ENCODE results near the gene GSG1L.

The GSG1L gene

GRCh38 chr16:27776556-27777225 lies 286.8 kb downstream of the GSG1L start:
- Mint-ChIP-seq H3K4me1 (no peaks in the 10 kb centered on the region), H3K4me3 (no peak overlapping the region), H3K36me3 (peaks cover 10% of the 10 kb centered on the region), H3K9me3 (no peaks in the 10 kb centered on the region), H3K27me3 (no peaks in the 10 kb centered on the region), H3K27ac (no peak overlapping the region)
- ATAC-seq (ENCODE audit: low read depth) (no peak), DNase-seq (ENCODE audit: low spot score in 2 of 2) (no peak)

GRCh38 chr16:27775254-27775653 lies 288.3 kb downstream of the GSG1L start:
- no peak overlapping the region for H3K4me3 Mint-ChIP-seq
- H3K36me3 Mint-ChIP-seq, result peaks cover 18% of the 10 kb centered on the region
- ATAC-seq (ENCODE audit: low read depth) (no peak), DNase-seq (ENCODE audit: low spot score in 2 of 2) (no peak)
- no peaks in the 10 kb centered on the region for H3K9me3 Mint-ChIP-seq
- H3K4me1 Mint-ChIP-seq, result no peaks in the 10 kb centered on the region
- no peak overlapping the region for H3K27ac Mint-ChIP-seq
- no peaks in the 10 kb centered on the region for H3K27me3 Mint-ChIP-seq

GRCh38 chr16:27774779-27775178 lies 288.7 kb downstream of the GSG1L start:
- no peak for ATAC-seq (ENCODE audit: low read depth)
- H3K36me3 Mint-ChIP-seq, result peaks cover 19% of the 10 kb centered on the region
- no peak for DNase-seq (ENCODE audit: low spot score in 2 of 2)

GRCh38 chr16:27773344-27773743 lies 290.2 kb downstream of the GSG1L start:
- no peaks in the 10 kb centered on the region for H3K9me3 Mint-ChIP-seq
- peaks cover 23% of the 10 kb centered on the region for H3K36me3 Mint-ChIP-seq
- ATAC-seq (ENCODE audit: low read depth), result no peak
- no peak overlapping the region for H3K27ac Mint-ChIP-seq
- DNase-seq (ENCODE audit: low spot score in 2 of 2), result no peak
- H3K4me3 Mint-ChIP-seq, result no peak overlapping the region
- no peaks in the 10 kb centered on the region for H3K27me3 Mint-ChIP-seq
- no peaks in the 10 kb centered on the region for H3K4me1 Mint-ChIP-seq

More at GRCh38 chr16:27774779-27775178, 288.7 kb downstream of the GSG1L start:
- Mint-ChIP-seq H3K27me3 (no peaks in the 10 kb centered on the region), H3K9me3 (no peaks in the 10 kb centered on the region), H3K27ac (no peak overlapping the region), H3K4me3 (no peak overlapping the region), H3K4me1 (no peaks in the 10 kb centered on the region)

- ATAC-seq (ENCODE audit: low read depth) (no peak), DNase-seq (ENCODE audit: low spot score in 2 of 2) (no peak)
- H3K27me3 Mint-ChIP-seq, result no peaks in the 10 kb centered on the region
- no peaks in the 10 kb centered on the region for H3K4me1 Mint-ChIP-seq
- H3K27ac Mint-ChIP-seq, result no peak overlapping the region
- H3K9me3 Mint-ChIP-seq, result no peaks in the 10 kb centered on the region
- H3K4me3 Mint-ChIP-seq, result no peak overlapping the region
- H3K36me3 Mint-ChIP-seq, result peaks cover 24% of the 10 kb centered on the region
These were observed 291.3 kb downstream of the GSG1L start for GRCh38 chr16:27772093-27772825.

GRCh38 chr16:27771201-27771910 lies 292.2 kb downstream of the GSG1L start:
- ATAC-seq (ENCODE audit: low read depth), result no peak
- peaks cover 24% of the 10 kb centered on the region for H3K36me3 Mint-ChIP-seq
- no peaks in the 10 kb centered on the region for H3K4me1 Mint-ChIP-seq
- H3K27me3 Mint-ChIP-seq, result no peaks in the 10 kb centered on the region
- H3K9me3 Mint-ChIP-seq, result no peaks in the 10 kb centered on the region
- no peak overlapping the region for H3K27ac Mint-ChIP-seq
- no peak for DNase-seq (ENCODE audit: low spot score in 2 of 2)
- H3K4me3 Mint-ChIP-seq, result no peak overlapping the region

- Mint-ChIP-seq H3K4me1 (no peaks in the 10 kb centered on the region), H3K27ac (no peak overlapping the region), H3K27me3 (no peaks in the 10 kb centered on the region), H3K9me3 (no peaks in the 10 kb centered on the region), H3K36me3 (peaks cover 29% of the 10 kb centered on the region), H3K4me3 (no peak overlapping the region)
- DNase-seq (ENCODE audit: low spot score in 2 of 2) (no peak), ATAC-seq (ENCODE audit: low read depth) (no peak)
These were observed 293.0 kb downstream of the GSG1L start for GRCh38 chr16:27770271-27771196.

GRCh38 chr16:27769561-27770255 lies 293.8 kb downstream of the GSG1L start:
- Mint-ChIP-seq H3K36me3 (peaks cover 34% of the 10 kb centered on the region), H3K4me3 (no peak overlapping the region)

GRCh38 chr16:27768651-27769272 lies 294.8 kb downstream of the GSG1L start:
- no peak overlapping the region for H3K4me3 Mint-ChIP-seq
- ATAC-seq (ENCODE audit: low read depth) (no peak), DNase-seq (ENCODE audit: low spot score in 2 of 2) (no peak)
- H3K27ac Mint-ChIP-seq, result no peak overlapping the region
- no peaks in the 10 kb centered on the region for H3K27me3 Mint-ChIP-seq
- no peaks in the 10 kb centered on the region for H3K4me1 Mint-ChIP-seq
- no peaks in the 10 kb centered on the region for H3K9me3 Mint-ChIP-seq
- peaks cover 39% of the 10 kb centered on the region for H3K36me3 Mint-ChIP-seq

More at GRCh38 chr16:27769561-27770255, 293.8 kb downstream of the GSG1L start:
- Mint-ChIP-seq H3K27ac (no peak overlapping the region), H3K4me1 (no peaks in the 10 kb centered on the region), H3K27me3 (no peaks in the 10 kb centered on the region), H3K9me3 (no peaks in the 10 kb centered on the region)
- ATAC-seq (ENCODE audit: low read depth) (no peak), DNase-seq (ENCODE audit: low spot score in 2 of 2) (no peak)

- ATAC-seq (ENCODE audit: low read depth) (no peak), DNase-seq (ENCODE audit: low spot score in 2 of 2) (no peak)
- Mint-ChIP-seq H3K9me3 (no peaks in the 10 kb centered on the region), H3K36me3 (peaks cover 39% of the 10 kb centered on the region), H3K27ac (no peak overlapping the region), H3K4me1 (no peaks in the 10 kb centered on the region), H3K27me3 (no peaks in the 10 kb centered on the region), H3K4me3 (no peak overlapping the region)
These were observed 295.4 kb downstream of the GSG1L start for GRCh38 chr16:27767971-27768591.

- ATAC-seq (ENCODE audit: low read depth), result no peak
- no peak overlapping the region for H3K4me3 Mint-ChIP-seq
- H3K27ac Mint-ChIP-seq, result no peak overlapping the region
- no peaks in the 10 kb centered on the region for H3K9me3 Mint-ChIP-seq
- no peaks in the 10 kb centered on the region for H3K4me1 Mint-ChIP-seq
- peaks cover 43% of the 10 kb centered on the region for H3K36me3 Mint-ChIP-seq
- H3K27me3 Mint-ChIP-seq, result no peaks in the 10 kb centered on the region
- DNase-seq (ENCODE audit: low spot score in 2 of 2), result no peak
These were observed 296.4 kb downstream of the GSG1L start for GRCh38 chr16:27767081-27767480.

- no peaks in the 10 kb centered on the region for H3K4me1 Mint-ChIP-seq
- peaks cover 45% of the 10 kb centered on the region for H3K36me3 Mint-ChIP-seq
- no peak overlapping the region for H3K4me3 Mint-ChIP-seq
These were observed 297.1 kb downstream of the GSG1L start for GRCh38 chr16:27766236-27766925.

More at GRCh38 chr16:27766236-27766925, 297.1 kb downstream of the GSG1L start:
- no peak overlapping the region for H3K27ac Mint-ChIP-seq
- DNase-seq (ENCODE audit: low spot score in 2 of 2), result no peak
- H3K9me3 Mint-ChIP-seq, result no peaks in the 10 kb centered on the region
- no peaks in the 10 kb centered on the region for H3K27me3 Mint-ChIP-seq
- no peak for ATAC-seq (ENCODE audit: low read depth)

Measured in memory B cell (primary cell).